HG02938 (cell line): Measurements from ENCODE around the gene GALNT12.

Experiments used
- ATAC-seq: cut with Tn5 transposase; IDR thresholded peaks from one replicate; pipeline ENCODE4 v1.9.1; 2021; ENCODE audit warnings: mild to moderate bottlenecking, moderate library complexity; ENCODE audit not compliant: unreplicated experiment

Gene GALNT12

DNA sequence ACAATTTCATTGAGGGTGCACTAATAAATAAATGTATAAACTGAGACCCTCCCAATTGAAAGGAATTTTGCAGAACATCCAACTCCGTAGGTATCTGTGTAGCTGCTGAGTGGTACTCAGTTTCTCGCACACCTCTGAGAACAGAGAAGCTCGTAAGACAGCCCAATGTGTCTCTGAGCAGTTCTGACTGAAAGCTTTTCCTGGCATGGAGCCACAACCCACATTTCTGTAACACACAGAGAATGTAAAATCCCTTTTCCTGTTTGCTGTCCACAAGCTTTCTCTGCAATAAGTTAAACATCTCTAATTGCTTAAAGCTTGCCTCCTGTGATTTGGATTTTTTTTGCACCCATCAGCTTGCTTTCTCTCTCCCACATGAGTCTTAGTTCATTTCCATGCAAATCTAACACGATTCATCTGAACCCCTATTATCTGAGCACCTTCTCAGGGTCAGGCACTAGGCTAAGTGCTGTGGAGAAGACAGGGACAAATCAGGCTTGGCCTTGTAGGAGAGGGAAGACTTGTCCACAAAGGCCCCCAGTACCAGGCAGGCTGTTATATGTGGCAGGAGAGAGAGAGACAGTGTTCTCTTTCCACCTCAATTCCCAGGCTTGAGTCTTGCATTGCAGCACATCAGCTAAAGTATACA lies 92.1 kb downstream of the GALNT12 start:
- no peak for ATAC-seq
